ENCODE data around the gene COL4A1. TPM values are rescaled to one million over a fixed set of nuclear protein-coding genes. Genes with fewer than 3 reads are reported as not detected.

COL4A1 gene
- total RNA-seq, 2 experiments from 2014 or later, result 0.08 to 0.16 TPM

GRCh38 chr13:110342474-110342873, 35.5 kb upstream of the COL4A1 start:
- H3K36me3 Mint-ChIP-seq (ENCODE audit: low read depth), result no peaks in the 10 kb centered on the region
- no peaks in the 10 kb centered on the region for H3K9me3 ChIP-seq (ENCODE audit: control insufficient read depth in 1 of 2, insufficient read depth in 1 of 2, low read length in 2 of 2)
- CTCF ChIA-PET, result no interaction called here
- POLR2A ChIA-PET, result no interaction called here
- H3K36me3 ChIP-seq (ENCODE audit: insufficient read depth, low read length), result no peaks in the 10 kb centered on the region
- no peak overlapping the region for H3K4me3 Mint-ChIP-seq
- no peak for TF ChIP-seq CTCF (IDR thresholded peaks at IDR 0.05)
- peaks cover 32% of the 10 kb centered on the region for H3K4me1 Mint-ChIP-seq (ENCODE audit: low read depth)
- H3K27me3 ChIP-seq (ENCODE audit: control insufficient read depth in 1 of 2, insufficient read depth in 2 of 2, low read length in 2 of 2), result no peaks in the 10 kb centered on the region
- peaks cover 19% of the 10 kb centered on the region for H3K4me1 ChIP-seq (ENCODE audit: insufficient read depth, low read length)
- H3K4me3 ChIP-seq (ENCODE audit: low read length), result no peak overlapping the region
- H3K27me3 Mint-ChIP-seq, result no peaks in the 10 kb centered on the region
- no peak overlapping the region for H3K27ac Mint-ChIP-seq
- intact Hi-C loops (cut with DNase I, micrococcal nuclease), result no loop called here
- ATAC-seq (ENCODE audit: poor library complexity) (no peak), DNase-seq (no peak)
- H3K9me3 Mint-ChIP-seq, result no peaks in the 10 kb centered on the region
- no peak overlapping the region for H3K27ac ChIP-seq (ENCODE audit: low read depth in 1 of 2, low read length in 2 of 2)

DNA sequence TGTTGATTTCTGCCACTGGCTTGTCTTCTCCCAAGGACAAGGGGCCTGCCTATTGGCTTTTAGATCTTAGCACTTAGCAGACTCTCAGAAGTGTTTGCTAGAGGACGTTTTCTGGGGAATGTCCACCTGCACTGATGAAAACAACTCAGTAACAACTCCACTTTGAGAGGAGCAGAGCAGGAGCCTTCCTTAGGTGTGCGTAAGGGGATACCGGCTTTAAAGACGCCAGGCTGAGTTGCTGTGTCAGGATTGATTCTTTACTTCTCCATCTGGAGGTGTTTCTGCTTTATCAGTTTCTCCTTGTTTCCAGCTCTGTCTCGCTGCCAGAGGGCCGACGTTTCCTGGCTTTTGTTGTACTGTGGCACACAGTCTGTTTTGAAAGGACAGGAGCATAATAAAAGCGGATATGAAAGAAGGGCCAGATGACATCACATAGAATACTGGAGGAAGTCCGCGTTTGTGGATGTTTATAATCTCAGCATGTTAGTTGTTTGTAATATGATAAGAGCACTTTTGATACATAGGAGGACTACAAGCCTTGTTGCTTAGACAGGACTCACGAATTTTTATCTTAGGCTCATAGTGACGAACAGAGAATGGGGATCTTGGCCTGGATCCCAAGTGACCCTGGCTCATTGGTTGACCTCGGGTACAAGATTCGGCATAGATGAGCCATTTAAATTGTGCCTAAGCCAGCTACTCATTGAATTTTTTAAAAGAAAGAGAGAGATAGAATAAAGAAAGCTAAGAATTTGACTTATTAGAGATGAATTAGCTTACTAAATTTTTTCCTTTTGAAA, 34.7 kb upstream of the COL4A1 start:
- no peaks in the 10 kb centered on the region for H3K9me3 ChIP-seq (ENCODE audit: control insufficient read depth in 1 of 2, insufficient read depth in 1 of 2, low read length in 2 of 2)
- no peaks in the 10 kb centered on the region for H3K27me3 ChIP-seq (ENCODE audit: control insufficient read depth in 1 of 2, insufficient read depth in 2 of 2, low read length in 2 of 2)
- DNase-seq (peak in 1 of 14 experiments; percentile 10), ATAC-seq (ENCODE audit: poor library complexity) (no peak)
- ChIA-PET POLR2A (interaction anchor here (0.9 kb wide), 1 partner anchor 374 kb away, joined by 3 read pairs; no protein-coding TSS in a partner anchor), CTCF (no interaction called here)
- no peaks in the 10 kb centered on the region for H3K9me3 Mint-ChIP-seq
- no peak overlapping the region for H3K27ac ChIP-seq (ENCODE audit: low read depth in 1 of 2, low read length in 2 of 2)
- intact Hi-C loops (cut with DNase I, micrococcal nuclease), result no loop called here
- H3K4me3 ChIP-seq (ENCODE audit: low read length), result no peak overlapping the region
- TF ChIP-seq CTCF (IDR thresholded peaks at IDR 0.05), result no peak
- H3K27me3 Mint-ChIP-seq, result no peaks in the 10 kb centered on the region
- no peaks in the 10 kb centered on the region for H3K36me3 ChIP-seq (ENCODE audit: insufficient read depth, low read length)
- peaks cover 19% of the 10 kb centered on the region for H3K4me1 ChIP-seq (ENCODE audit: insufficient read depth, low read length)
- peaks cover 32% of the 10 kb centered on the region for H3K4me1 Mint-ChIP-seq (ENCODE audit: low read depth)
- no peaks in the 10 kb centered on the region for H3K36me3 Mint-ChIP-seq (ENCODE audit: low read depth)
- H3K4me3 Mint-ChIP-seq, result peak overlapping the region; percentile 80
- peak overlapping the region; percentile 70 for H3K27ac Mint-ChIP-seq

- peak overlapping the region; percentile 24 for H3K4me3 ChIP-seq (ENCODE audit: low read length)
- DNase-seq, result peak; percentile 5 to 72 (median 46)
- no peak for TF ChIP-seq CTCF (IDR thresholded peaks at IDR 0.05)
- intact Hi-C loops (cut with DNase I, micrococcal nuclease), result no loop called here
- no peaks in the 10 kb centered on the region for H3K27me3 ChIP-seq (ENCODE audit: control insufficient read depth in 1 of 2, insufficient read depth in 2 of 2, low read length in 2 of 2)
- peak; percentile 91 for ATAC-seq (ENCODE audit: poor library complexity)
- no peak overlapping the region for H3K27ac ChIP-seq (ENCODE audit: low read depth in 1 of 2, low read length in 2 of 2)
- H3K27me3 Mint-ChIP-seq, result no peaks in the 10 kb centered on the region
- H3K4me3 Mint-ChIP-seq, result peak overlapping the region; percentile 80
- ChIA-PET CTCF (no interaction called here), POLR2A (interaction anchor here (0.9 to 1.0 kb wide), 4 partner anchors 10 to 374 kb away, joined by 3 to 4 read pairs (median 3); no protein-coding TSS in a partner anchor)
- peaks cover 19% of the 10 kb centered on the region for H3K4me1 ChIP-seq (ENCODE audit: insufficient read depth, low read length)
- H3K27ac Mint-ChIP-seq, result peak overlapping the region; percentile 70
- H3K4me1 Mint-ChIP-seq (ENCODE audit: low read depth), result peaks cover 32% of the 10 kb centered on the region
- no peaks in the 10 kb centered on the region for H3K9me3 Mint-ChIP-seq
- no peaks in the 10 kb centered on the region for H3K9me3 ChIP-seq (ENCODE audit: control insufficient read depth in 1 of 2, insufficient read depth in 1 of 2, low read length in 2 of 2)
- no peaks in the 10 kb centered on the region for H3K36me3 Mint-ChIP-seq (ENCODE audit: low read depth)
- H3K36me3 ChIP-seq (ENCODE audit: insufficient read depth, low read length), result no peaks in the 10 kb centered on the region
These were observed 34.0 kb upstream of the COL4A1 start for GRCh38 chr13:110340812-110341444.

All from CD4-positive, alpha-beta T cell (primary cell).